T-helper 1 cell treated with Interleukin-12 subunit alpha and Interleukin-12 subunit beta and Interleukin-4 antibody, amounts not matched to agents 30 μg/mL and 1 μg/mL, for 36 hours (primary cell): ENCODE data around the gene DGKQ.

Source experiments
- H3K27ac Mint-ChIP-seq: one replicate; pipeline ENCODE4 v1.8.0; 2021; ENCODE audit warnings: mild to moderate bottlenecking, mixed read lengths
- H3K27me3 Mint-ChIP-seq: one replicate; pipeline ENCODE4 v1.8.0; 2021; ENCODE audit warnings: low read depth, mixed read lengths
- H3K36me3 Mint-ChIP-seq: one replicate; pipeline ENCODE4 v1.8.0; 2021; ENCODE audit warnings: low read depth, mixed read lengths
- H3K4me1 Mint-ChIP-seq: one replicate; pipeline ENCODE4 v1.8.0; 2021; ENCODE audit warnings: low read depth, mixed read lengths
- H3K4me3 Mint-ChIP-seq: one replicate; pipeline ENCODE4 v1.8.0; 2021; ENCODE audit warnings: mild to moderate bottlenecking, moderate library complexity, mixed read lengths
- H3K9me3 Mint-ChIP-seq: one replicate; pipeline ENCODE4 v1.8.0; 2021; ENCODE audit warnings: mixed read lengths

DGKQ gene

DNA sequence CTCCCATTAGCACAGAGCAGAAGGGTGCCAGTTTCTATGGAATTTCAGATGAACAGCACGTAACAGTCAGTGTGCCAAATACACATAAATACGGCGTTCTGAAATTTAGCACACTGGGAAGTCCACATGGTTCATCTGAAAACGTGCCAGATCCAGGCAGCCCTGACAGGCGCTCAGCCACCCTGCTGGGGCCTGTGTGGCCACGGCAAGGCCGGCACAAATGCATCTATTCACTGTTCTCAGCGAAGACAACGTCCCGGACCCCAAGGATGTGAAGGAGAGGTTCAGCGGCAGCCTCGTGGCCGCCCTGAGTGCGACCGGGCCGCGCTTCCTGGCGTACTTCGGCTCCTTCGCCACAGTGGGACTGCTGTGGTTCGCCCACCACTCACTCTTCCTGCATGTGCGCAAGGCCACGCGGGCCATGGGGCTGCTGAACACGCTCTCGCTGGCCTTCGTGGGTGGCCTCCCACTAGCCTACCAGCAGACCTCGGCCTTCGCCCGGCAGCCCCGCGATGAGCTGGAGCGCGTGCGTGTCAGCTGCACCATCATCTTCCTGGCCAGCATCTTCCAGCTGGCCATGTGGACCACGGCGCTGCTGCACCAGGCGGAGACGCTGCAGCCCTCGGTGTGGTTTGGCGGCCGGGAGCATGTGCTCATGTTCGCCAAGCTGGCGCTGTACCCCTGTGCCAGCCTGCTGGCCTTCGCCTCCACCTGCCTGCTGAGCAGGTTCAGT, 15.6 kb downstream of the DGKQ start:
- Mint-ChIP-seq H3K27me3 (no peaks in the 10 kb centered on the region), H3K27ac (no peak overlapping the region), H3K4me3 (no peak overlapping the region), H3K9me3 (no peaks in the 10 kb centered on the region), H3K4me1 (no peaks in the 10 kb centered on the region), H3K36me3 (no peaks in the 10 kb centered on the region)

DNA sequence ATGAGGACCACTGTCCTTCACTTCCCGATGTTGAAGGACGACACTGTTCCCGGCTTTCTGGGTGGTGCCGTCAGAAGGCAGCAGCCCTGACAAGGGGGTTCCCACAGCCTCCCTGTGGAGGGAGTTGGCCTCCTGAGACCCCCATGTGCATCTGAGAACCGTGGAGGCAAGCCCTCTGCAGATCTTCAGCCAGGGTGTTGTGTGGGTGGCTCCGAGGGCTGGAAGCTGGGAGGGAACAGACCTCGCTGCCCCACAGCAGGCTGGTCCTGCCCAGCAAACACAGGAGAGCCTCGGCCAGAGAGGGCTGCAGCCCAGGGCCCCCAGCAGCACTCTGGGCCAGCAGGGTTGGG, 16.2 kb downstream of the DGKQ start:
- H3K27me3 Mint-ChIP-seq = no peaks in the 10 kb centered on the region
- H3K27ac Mint-ChIP-seq = no peak overlapping the region
- H3K9me3 Mint-ChIP-seq = no peaks in the 10 kb centered on the region
- no peaks in the 10 kb centered on the region for H3K4me1 Mint-ChIP-seq
- H3K36me3 Mint-ChIP-seq = no peaks in the 10 kb centered on the region
- H3K4me3 Mint-ChIP-seq = no peak overlapping the region

DNA sequence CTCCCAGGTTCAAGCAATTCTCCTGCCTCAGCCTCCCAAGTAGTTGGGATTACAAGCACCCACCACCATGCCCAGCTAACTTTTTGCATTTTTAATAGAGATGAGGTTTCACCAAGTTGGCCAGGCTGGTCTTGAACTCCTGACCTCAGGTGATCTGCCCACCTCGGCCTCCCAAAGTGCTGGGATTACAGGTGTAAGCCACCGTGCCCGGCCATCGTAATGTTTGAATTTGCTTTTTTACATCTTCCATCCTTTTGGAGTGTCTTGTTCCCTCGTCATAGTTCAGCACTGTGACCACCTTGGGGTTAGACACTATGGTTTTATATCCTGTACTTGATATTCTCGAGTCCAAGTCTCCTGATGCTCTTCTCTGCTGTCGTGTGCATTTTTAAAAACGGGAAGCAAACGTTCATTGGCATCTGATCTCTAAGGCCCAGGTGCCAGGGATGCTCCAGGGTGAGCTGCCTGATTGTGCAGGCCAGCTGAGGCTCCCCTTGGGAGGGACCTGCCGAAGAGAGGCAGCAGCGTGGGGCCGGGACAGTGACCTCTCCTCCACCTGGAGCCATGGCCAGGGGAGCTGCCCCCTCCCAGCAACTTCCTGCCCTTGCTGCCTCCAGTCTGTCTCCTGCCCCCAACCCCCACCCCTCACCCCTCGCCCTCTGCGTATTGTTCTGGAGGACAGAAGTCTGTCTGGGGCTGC, 16.7 kb downstream of the DGKQ start:
- Mint-ChIP-seq H3K27me3 (no peaks in the 10 kb centered on the region), H3K4me3 (no peak overlapping the region), H3K9me3 (no peaks in the 10 kb centered on the region), H3K36me3 (no peaks in the 10 kb centered on the region), H3K4me1 (no peaks in the 10 kb centered on the region), H3K27ac (no peak overlapping the region)

DNA sequence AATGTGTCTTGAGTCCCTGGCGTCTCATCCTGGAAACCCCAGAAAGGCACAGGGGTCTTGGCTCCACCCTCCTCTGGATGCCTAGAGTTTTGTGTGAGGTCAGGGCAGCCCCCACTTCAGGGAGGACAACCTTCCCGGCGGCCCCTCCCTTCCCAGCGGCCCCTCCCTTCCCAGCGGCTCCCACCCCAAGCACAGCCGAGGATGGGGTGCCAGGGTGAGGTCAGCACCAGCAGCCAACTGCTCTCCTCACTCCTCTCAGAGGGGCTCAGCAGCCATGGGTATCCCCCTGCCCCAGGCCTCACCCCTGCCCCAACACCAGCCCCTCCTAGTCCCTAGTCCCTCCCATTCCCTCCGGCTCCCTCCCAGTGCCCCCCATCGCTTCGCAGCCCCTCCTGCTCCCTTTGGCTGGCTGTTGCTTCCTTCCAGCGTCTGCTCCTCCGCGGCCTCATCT, 17.4 kb downstream of the DGKQ start:
- H3K4me3 Mint-ChIP-seq = no peak overlapping the region
- no peaks in the 10 kb centered on the region for H3K9me3 Mint-ChIP-seq
- H3K27me3 Mint-ChIP-seq = no peaks in the 10 kb centered on the region
- no peak overlapping the region for H3K27ac Mint-ChIP-seq
- no peaks in the 10 kb centered on the region for H3K36me3 Mint-ChIP-seq
- no peaks in the 10 kb centered on the region for H3K4me1 Mint-ChIP-seq

DNA sequence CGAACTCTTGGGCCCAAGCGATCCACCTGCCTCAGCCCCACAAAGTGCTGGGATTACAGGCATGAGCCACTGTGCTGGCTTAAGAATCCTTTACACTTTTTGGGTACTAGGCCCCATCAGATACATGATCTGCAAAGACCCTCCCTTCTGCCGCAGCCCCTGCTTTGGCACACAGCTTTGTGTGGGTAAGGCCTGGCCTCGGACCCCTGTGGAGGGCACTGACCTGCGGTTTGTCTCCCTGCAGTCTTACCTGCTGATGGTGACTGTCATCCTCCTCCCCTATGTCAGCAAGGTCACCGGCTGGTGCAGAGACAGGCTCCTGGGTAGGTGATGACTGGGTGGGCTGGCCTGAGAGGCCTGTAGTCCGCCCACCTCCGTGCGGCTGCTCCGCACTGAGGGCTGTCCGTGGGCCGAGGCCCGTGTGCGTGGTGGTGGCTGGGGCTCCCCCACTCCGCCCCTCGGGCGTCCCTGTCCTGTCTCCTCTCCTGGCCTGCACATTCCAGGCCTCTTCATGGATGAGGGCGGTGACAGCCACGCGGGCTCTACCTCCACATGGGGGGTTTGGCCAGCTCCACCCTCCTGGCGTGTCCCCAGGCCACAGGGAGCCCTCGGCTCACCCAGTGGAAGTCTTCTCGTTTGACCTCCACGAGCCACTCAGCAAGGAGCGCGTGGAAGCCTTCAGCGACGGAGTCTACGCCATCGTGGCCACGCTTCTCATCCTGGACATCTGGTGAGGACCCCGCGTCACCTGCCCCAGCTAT, 18.0 kb downstream of the DGKQ start:
- no peaks in the 10 kb centered on the region for H3K36me3 Mint-ChIP-seq
- no peak overlapping the region for H3K27ac Mint-ChIP-seq
- H3K4me3 Mint-ChIP-seq = no peak overlapping the region
- H3K4me1 Mint-ChIP-seq = no peaks in the 10 kb centered on the region
- H3K9me3 Mint-ChIP-seq = no peaks in the 10 kb centered on the region
- no peaks in the 10 kb centered on the region for H3K27me3 Mint-ChIP-seq

DNA sequence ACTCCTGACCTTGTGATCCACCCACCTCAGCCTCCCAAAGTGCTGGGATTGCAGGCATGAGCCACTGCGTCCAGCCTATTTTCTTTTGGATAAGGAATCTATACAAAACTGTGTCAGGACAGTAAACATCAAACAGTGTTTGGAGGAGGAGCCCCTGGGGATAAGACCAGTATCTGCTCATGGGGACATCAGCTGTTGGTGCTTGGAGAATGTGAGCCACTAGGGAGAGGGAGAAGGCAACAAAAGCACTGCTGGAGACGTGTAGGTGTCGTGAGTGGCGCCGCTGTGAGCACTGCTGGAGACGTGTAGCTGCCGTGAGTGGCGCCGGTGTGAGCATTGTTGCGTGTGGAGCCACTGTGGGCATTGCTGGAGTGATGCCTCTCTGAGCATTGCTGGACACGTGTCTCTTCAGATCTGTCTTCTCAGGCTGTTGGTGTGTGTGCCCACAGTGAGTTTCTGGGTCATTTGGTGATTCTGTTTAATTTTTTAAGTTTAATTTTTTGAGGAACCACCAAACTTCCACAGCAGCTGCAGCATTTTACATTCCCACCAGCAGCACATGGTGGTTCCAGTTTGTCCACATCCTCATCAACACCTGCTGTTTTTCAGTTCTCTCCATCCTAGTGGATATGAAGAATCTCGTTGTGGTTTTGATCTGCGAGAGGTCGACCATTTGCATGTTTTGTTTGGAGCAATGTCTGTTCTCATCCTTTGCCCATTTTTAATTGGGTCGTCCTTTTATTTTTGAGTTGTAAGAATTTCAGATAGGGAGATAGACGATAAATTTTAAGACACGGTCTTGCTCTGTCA, 19.0 kb downstream of the DGKQ start:
- H3K27me3 Mint-ChIP-seq = no peaks in the 10 kb centered on the region
- H3K27ac Mint-ChIP-seq = no peak overlapping the region
- H3K36me3 Mint-ChIP-seq = no peaks in the 10 kb centered on the region
- H3K4me1 Mint-ChIP-seq = no peaks in the 10 kb centered on the region
- no peak overlapping the region for H3K4me3 Mint-ChIP-seq
- no peaks in the 10 kb centered on the region for H3K9me3 Mint-ChIP-seq

DNA sequence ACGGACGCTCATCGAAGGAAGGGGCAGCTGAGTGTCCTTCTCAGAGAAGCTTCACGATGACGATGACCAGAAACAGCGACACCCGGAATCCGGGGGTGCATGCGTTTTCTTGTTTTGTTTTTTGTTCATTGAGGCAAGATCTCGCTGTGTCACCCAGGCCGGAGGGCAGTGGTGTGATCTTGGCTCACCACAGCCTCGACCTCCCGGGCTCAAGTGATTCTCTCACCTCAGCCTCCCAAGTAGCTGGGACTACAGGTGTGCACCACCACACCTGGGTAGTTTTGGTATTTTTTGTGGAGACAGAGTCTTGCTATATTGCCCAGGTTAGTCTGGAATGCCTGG, 19.8 kb downstream of the DGKQ start:
- no peak overlapping the region for H3K4me3 Mint-ChIP-seq
- no peaks in the 10 kb centered on the region for H3K27me3 Mint-ChIP-seq
- no peaks in the 10 kb centered on the region for H3K36me3 Mint-ChIP-seq
- no peaks in the 10 kb centered on the region for H3K9me3 Mint-ChIP-seq
- H3K4me1 Mint-ChIP-seq = no peaks in the 10 kb centered on the region
- no peak overlapping the region for H3K27ac Mint-ChIP-seq

DNA sequence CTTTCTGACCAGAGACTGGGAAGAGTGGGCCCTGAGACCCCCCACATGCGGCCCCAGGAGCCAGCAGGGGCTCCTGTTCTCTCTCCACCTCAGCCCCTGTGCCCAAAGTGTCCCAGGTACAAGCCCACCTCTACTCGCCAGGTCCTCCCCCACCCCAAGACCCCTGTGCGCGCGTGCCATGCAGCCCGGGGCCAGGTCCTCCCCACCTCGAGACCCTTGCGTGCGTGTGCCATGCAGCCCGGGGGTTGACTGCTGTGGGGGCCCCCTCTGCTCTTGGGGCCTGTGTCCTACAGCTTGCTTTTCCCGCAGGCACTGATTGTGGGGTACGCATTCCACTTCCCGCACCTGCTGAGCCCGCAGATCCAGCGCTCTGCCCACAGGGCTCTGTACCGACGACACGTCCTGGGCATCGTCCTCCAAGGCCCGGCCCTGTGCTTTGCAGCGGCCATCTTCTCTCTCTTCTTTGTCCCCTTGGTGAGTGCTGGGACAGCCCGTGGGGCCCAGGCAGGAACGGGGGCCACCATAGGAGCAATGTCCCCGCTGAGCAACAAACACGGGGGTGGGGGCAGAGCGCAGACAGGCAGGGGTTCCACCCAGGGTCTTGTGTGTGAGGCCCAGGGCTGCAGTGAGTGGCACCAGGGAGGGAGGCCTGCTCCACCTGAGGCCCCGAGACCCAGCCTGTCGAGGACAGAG, 20.3 kb downstream of the DGKQ start:
- H3K9me3 Mint-ChIP-seq = no peaks in the 10 kb centered on the region
- H3K36me3 Mint-ChIP-seq = no peaks in the 10 kb centered on the region
- H3K27me3 Mint-ChIP-seq = no peaks in the 10 kb centered on the region
- H3K4me3 Mint-ChIP-seq = no peak overlapping the region
- H3K27ac Mint-ChIP-seq = no peak overlapping the region
- no peaks in the 10 kb centered on the region for H3K4me1 Mint-ChIP-seq

DNA sequence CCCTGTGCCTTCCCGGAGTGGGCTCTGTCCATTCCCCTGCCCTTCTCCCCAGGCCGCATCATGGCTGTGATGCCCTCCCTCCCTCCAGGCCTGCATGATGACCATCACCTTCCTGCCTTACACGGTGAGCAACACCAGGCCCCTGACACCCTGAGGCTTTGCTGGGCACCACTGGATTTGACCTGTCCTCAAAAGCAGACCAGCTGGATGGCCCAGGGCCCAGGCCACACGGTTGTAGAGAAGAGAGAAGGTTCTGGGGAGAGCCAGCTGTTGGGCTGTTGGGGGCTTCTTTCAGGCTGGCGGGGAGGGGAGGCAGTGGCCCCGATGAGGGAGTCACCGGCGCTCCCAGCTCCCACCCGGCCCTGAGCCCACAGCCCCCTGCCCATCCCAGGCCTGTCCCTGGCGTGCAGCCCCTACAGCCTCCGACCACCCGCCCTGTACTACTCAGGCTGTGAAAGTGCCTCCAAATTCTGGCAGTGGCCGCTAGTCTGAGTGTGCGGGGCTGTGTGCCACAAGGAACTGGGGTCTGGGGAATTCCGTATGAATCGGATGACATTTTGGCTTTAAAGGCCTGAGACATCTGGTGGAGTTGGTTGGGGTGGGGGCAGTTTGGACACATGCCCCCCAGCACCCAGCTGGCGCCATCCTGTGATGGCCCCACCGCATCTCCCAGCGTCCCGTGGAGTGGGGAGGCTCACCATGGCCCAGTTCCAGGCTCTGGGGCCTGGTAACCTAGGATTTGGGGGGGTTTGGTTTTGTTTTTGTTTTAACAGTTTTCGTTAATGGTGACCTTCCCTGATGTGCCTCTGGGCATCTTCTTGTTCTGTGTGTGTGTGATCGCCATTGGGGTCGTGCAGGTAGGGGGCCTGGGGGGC, 21.5 kb downstream of the DGKQ start:
- no peaks in the 10 kb centered on the region for H3K9me3 Mint-ChIP-seq
- H3K4me3 Mint-ChIP-seq = no peak overlapping the region
- no peaks in the 10 kb centered on the region for H3K4me1 Mint-ChIP-seq
- no peak overlapping the region for H3K27ac Mint-ChIP-seq
- H3K36me3 Mint-ChIP-seq = no peaks in the 10 kb centered on the region
- H3K27me3 Mint-ChIP-seq = no peaks in the 10 kb centered on the region

DNA sequence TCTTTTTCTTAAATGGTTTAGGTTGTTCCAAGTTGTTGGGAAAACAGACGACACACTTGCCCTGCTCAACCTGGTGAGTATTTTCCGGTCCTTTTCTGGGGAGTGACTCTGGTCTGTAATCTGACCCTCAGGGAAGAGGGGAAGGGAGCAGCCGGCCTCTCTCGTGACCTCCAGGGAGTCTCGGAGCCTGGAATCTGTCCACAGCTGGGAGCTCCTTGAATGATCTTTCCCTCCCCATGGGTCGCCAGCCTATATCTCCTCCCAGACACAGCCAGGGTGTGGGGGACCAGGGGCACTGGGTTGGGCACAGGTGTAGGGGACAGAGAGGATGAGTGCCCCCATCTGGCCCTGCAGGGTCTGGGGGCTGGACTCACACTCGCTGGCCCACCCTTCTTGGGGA, 22.2 kb downstream of the DGKQ start:
- H3K4me1 Mint-ChIP-seq = no peaks in the 10 kb centered on the region
- H3K4me3 Mint-ChIP-seq = no peak overlapping the region

DNA sequence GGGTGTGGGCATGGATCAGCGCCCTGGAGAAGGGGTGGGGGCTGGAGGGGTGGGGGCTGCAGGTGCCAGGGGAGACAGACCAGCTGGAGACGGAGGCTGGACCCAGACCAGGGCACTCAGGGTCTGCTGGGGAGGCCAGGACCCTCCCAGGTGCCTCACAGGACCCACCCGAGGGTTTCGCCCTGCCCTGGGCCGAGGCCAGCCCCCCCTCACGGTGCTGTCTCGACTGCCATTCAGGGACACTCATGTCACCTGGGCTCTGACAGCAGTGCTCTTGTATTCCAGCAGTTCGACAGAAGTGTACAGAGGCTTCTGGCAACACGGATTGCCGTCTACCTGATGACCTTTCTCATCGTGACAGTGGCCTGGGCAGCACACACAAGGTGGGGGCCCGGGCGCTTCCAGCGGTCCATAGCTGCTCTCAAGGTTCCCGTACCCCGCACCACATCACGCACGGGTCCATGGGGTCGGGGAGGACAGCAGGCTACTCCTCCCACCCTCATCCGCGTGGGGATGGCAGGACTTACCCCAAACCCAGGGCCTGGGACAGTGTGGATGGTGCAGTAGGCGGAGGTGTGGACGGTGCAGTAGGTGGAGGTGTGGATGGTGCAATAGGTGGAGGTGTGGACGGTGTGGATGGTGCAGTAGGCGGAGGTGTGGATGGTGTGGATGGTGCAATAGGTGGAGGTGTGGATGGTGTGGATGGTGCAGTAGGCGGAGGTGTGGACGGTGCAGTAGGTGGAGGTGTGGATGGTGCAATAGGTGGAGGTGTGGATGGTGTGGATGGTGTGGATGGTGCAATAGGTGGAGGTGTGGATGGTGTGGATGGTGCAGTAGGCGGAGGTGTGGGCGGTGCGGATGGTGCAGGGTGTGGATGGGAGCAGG, 23.0 kb downstream of the DGKQ start:
- Mint-ChIP-seq H3K27me3 (no peaks in the 10 kb centered on the region), H3K27ac (no peak overlapping the region), H3K9me3 (no peaks in the 10 kb centered on the region), H3K4me1 (no peaks in the 10 kb centered on the region), H3K4me3 (no peak overlapping the region), H3K36me3 (no peaks in the 10 kb centered on the region)

More for the DNA sequence above, 22.2 kb downstream of the DGKQ start:
- Mint-ChIP-seq H3K9me3 (no peaks in the 10 kb centered on the region), H3K27ac (no peak overlapping the region), H3K36me3 (no peaks in the 10 kb centered on the region), H3K27me3 (no peaks in the 10 kb centered on the region)

DNA sequence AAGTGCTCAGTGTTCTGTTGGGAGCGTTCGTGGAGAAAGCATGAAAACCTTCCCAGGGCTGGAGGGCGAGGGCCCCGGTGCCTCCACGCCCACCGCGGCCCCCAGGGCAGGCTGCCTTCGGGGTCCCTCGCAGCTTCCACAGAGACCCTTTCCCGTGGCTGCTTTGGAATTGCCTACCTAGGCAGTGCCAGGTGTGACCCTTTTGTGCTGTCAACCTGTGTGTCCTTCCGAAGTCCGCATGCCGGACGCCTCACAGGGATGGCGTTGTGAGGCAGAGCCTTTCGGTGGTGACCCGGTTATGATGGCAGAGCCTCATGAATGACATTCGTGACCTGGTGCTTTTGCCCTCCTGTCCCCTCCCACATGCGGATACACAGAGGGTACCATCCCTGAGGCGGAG, 23.7 kb downstream of the DGKQ start:
- H3K4me1 Mint-ChIP-seq = no peaks in the 10 kb centered on the region
- H3K27me3 Mint-ChIP-seq = no peaks in the 10 kb centered on the region
- H3K4me3 Mint-ChIP-seq = no peak overlapping the region
- no peaks in the 10 kb centered on the region for H3K9me3 Mint-ChIP-seq
- no peaks in the 10 kb centered on the region for H3K36me3 Mint-ChIP-seq
- H3K27ac Mint-ChIP-seq = no peak overlapping the region

DNA sequence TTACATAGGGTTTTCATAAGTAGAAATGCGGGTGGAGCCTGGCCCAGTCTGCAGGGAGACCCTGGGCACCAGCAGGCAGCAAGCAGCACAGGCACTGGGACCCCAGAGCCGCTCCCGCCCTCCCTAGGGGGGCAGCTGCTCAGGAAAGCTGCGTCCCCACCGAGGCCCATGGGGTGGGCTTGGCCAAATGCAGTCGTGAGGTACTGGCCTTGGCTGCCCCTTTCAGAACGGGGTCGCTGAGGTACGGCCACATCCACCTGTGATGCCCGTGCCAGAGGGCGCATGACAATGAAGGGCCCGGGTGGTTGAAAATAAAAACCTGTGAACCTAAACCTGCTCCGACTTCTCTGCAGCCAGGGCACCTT, 24.5 kb downstream of the DGKQ start:
- H3K36me3 Mint-ChIP-seq = no peaks in the 10 kb centered on the region
- no peaks in the 10 kb centered on the region for H3K27me3 Mint-ChIP-seq
- H3K4me1 Mint-ChIP-seq = no peaks in the 10 kb centered on the region
- no peaks in the 10 kb centered on the region for H3K9me3 Mint-ChIP-seq
- no peak overlapping the region for H3K4me3 Mint-ChIP-seq
- H3K27ac Mint-ChIP-seq = no peak overlapping the region
